AG10803 (cell line): Measurements from ENCODE around the gene FOXE1.

Source experiments
- DNase-seq: peaks from one replicate; pipeline ENCODE4 v3.0.0; 2010; ENCODE audit warnings: low read depth
- H3K4me3 ChIP-seq: 2 replicates; pipeline ENCODE4 v1.5.1; 2011; ENCODE audit warnings: mild to moderate bottlenecking, low read length, control low read depth
- CTCF ChIP-seq: conservative IDR thresholded peaks from 2 replicates; pipeline ENCODE4 v1.5.1; 2011; ENCODE audit warnings: mild to moderate bottlenecking, low read length, control low read depth, inconsistent platforms

FOXE1 gene

GRCh38 chr9:97811533-97812246 lies 41.3 kb upstream of the FOXE1 start:
- no peak for TF ChIP-seq CTCF

GRCh38 chr9:97812247-97812543 lies 40.8 kb upstream of the FOXE1 start:
- TF ChIP-seq CTCF: no peak
- H3K4me3 ChIP-seq: no peak overlapping the region
- no peak for DNase-seq

More at GRCh38 chr9:97811533-97812246, 41.3 kb upstream of the FOXE1 start:
- peak; percentile 42 for DNase-seq
- no peak overlapping the region for H3K4me3 ChIP-seq

- no peak for TF ChIP-seq CTCF
- H3K4me3 ChIP-seq: no peak overlapping the region
- DNase-seq: no peak
These were observed 40.0 kb upstream of the FOXE1 start for GRCh38 chr9:97813072-97813471.

GRCh38 chr9:97819735-97820134 lies 33.3 kb upstream of the FOXE1 start:
- no peak overlapping the region for H3K4me3 ChIP-seq
- DNase-seq: no peak
- TF ChIP-seq CTCF: no peak

GRCh38 chr9:97820373-97820772 lies 32.7 kb upstream of the FOXE1 start:
- H3K4me3 ChIP-seq: no peak overlapping the region
- TF ChIP-seq CTCF: no peak
- no peak for DNase-seq

- H3K4me3 ChIP-seq: no peak overlapping the region
- TF ChIP-seq CTCF: no peak
- no peak for DNase-seq
These were observed 21.9 kb upstream of the FOXE1 start for GRCh38 chr9:97830884-97831829.
